Stimulated activated naive CD4-positive, alpha-beta T cell (primary cell): ENCODE results near the gene NR2C1.
A peak's percentile ranks its signal among the peaks of the same experiment; 100 is the strongest.

Experiments used
- DNase-seq, 6 experiments: peaks; one replicate each; lab custom pipeline; 2025; lab: John Stamatoyannopoulos, UW

NR2C1 gene

GRCh38 chr12:95083938-95084337 lies 10.5 kb upstream of the NR2C1 start:
- DNase-seq: no peak

GRCh38 chr12:95083471-95083870 lies 10.1 kb upstream of the NR2C1 start:
- DNase-seq: no peak

GRCh38 chr12:95077341-95077740 lies 3.9 kb upstream of the NR2C1 start:
- DNase-seq: no peak

GRCh38 chr12:95074766-95075165 lies 1.3 kb upstream of the NR2C1 start:
- no peak for DNase-seq

- DNase-seq: no peak
Measured at GRCh38 chr12:95073698-95074520, 491 bp upstream of the NR2C1 start.

GRCh38 chr12:95070378-95070777 lies 3.0 kb downstream of the NR2C1 start:
- DNase-seq: no peak

- no peak for DNase-seq
Measured at GRCh38 chr12:95066091-95066855, 7.1 kb downstream of the NR2C1 start.

GRCh38 chr12:95060951-95061350 lies 12.5 kb downstream of the NR2C1 start:
- no peak for DNase-seq

GRCh38 chr12:95059984-95060383 lies 13.4 kb downstream of the NR2C1 start:
- no peak for DNase-seq

GRCh38 chr12:95057424-95057823 lies 16.0 kb downstream of the NR2C1 start:
- DNase-seq: no peak

GRCh38 chr12:95055057-95055456 lies 18.4 kb downstream of the NR2C1 start:
- DNase-seq: no peak

GRCh38 chr12:95054206-95054605 lies 19.2 kb downstream of the NR2C1 start:
- DNase-seq: no peak

GRCh38 chr12:95051241-95051640 lies 22.2 kb downstream of the NR2C1 start:
- no peak for DNase-seq

- DNase-seq: no peak
Measured at GRCh38 chr12:95037906-95038305, 35.5 kb downstream of the NR2C1 start.

- DNase-seq: no peak
Measured at GRCh38 chr12:95034750-95035149, 38.7 kb downstream of the NR2C1 start.

- DNase-seq: no peak
Measured at GRCh38 chr12:95022477-95022876, 50.9 kb downstream of the NR2C1 start.

- DNase-seq: no peak
Measured at GRCh38 chr12:95017482-95017881, 55.9 kb downstream of the NR2C1 start.

GRCh38 chr12:95016120-95016519 lies 57.3 kb downstream of the NR2C1 start:
- DNase-seq: no peak

GRCh38 chr12:95014554-95014953 lies 58.9 kb downstream of the NR2C1 start:
- DNase-seq: no peak

- DNase-seq: peak in 3 of 6 experiments; percentile 40 to 57 (median 41)
Measured at GRCh38 chr12:95006206-95006605, 67.2 kb downstream of the NR2C1 start.

GRCh38 chr12:95004610-95005009 lies 68.8 kb downstream of the NR2C1 start:
- no peak for DNase-seq

GRCh38 chr12:95003921-95004272 lies 69.5 kb downstream of the NR2C1 start:
- no peak for DNase-seq

GRCh38 chr12:95003213-95003920 lies 70.1 kb downstream of the NR2C1 start, which contains the start of gene NDUFA12:
Gene NDUFA12 (minus strand): TSS chr12:95003697. CDS start chr12:95003680, 17 bp downstream.
- DNase-seq: peak; percentile 87 to 93 (median 89)
